GM18526 (cell line): ENCODE measurements around the gene MESP1.

Source experiments
- POLR2A ChIP-seq: IDR thresholded peaks from 3 replicates; pipeline ENCODE4 v1.6.1; 2011; ENCODE audit not compliant: insufficient read length; ENCODE audit errors: extremely low read depth

The MESP1 gene

GRCh38 chr15:89753855-89754254, 2.8 kb upstream of the MESP1 start:
- TF ChIP-seq POLR2A: no peak

- no peak for TF ChIP-seq POLR2A
Observed at GRCh38 chr15:89751748-89752147, 699 bp upstream of the MESP1 start.

- no peak for TF ChIP-seq POLR2A
Observed at GRCh38 chr15:89749951-89750559, 994 bp downstream of the MESP1 start.

- no peak for TF ChIP-seq POLR2A
Observed at GRCh38 chr15:89749526-89749925, 1.5 kb downstream of the MESP1 start.

GRCh38 chr15:89749054-89749453, 2.0 kb downstream of the MESP1 start:
- no peak for TF ChIP-seq POLR2A

- TF ChIP-seq POLR2A: no peak
Observed at GRCh38 chr15:89747708-89748682, 3.1 kb downstream of the MESP1 start.

GRCh38 chr15:89746386-89746780, 4.7 kb downstream of the MESP1 start:
- TF ChIP-seq POLR2A: no peak

GRCh38 chr15:89745768-89746167, 5.3 kb downstream of the MESP1 start:
- no peak for TF ChIP-seq POLR2A

- no peak for TF ChIP-seq POLR2A
Observed at GRCh38 chr15:89745131-89745530, 5.9 kb downstream of the MESP1 start.

- TF ChIP-seq POLR2A: no peak
Observed at GRCh38 chr15:89743594-89743993, 7.5 kb downstream of the MESP1 start.

GRCh38 chr15:89743011-89743410, 8.0 kb downstream of the MESP1 start:
- no peak for TF ChIP-seq POLR2A

GRCh38 chr15:89740137-89740536, 10.9 kb downstream of the MESP1 start:
- TF ChIP-seq POLR2A: no peak

- no peak for TF ChIP-seq POLR2A
Observed at GRCh38 chr15:89735773-89736172, 15.3 kb downstream of the MESP1 start.

- no peak for TF ChIP-seq POLR2A
Observed at GRCh38 chr15:89732451-89733172, 18.4 kb downstream of the MESP1 start.

GRCh38 chr15:89731275-89731674, 19.8 kb downstream of the MESP1 start:
- no peak for TF ChIP-seq POLR2A

- TF ChIP-seq POLR2A: no peak
Observed at GRCh38 chr15:89728254-89728653, 22.8 kb downstream of the MESP1 start.
